PC-3 (cell line): Measurements from ENCODE around the gene CSNK1A1. TPM values are rescaled to one million over a fixed set of nuclear protein-coding genes. Genes with fewer than 3 reads are reported as not detected.

Experiments
- ATAC-seq: fragments of 200-7000 bp; cut with Tn5 transposase; 2 replicates; pipeline ENCODE4 v1.9.1; 2020; ENCODE audit warnings: mild to moderate bottlenecking, moderate library complexity
- BruUV-seq: library from RNA; stranded (reverse); fragments of 400-500 nt; replicated peaks from 2 replicates; lab custom pipeline; 2021; lab: Mats Ljungman, UMichigan
- CTCF ChIA-PET: fragments of 300-600 bp; sonication (Branson Sonifier 250); formaldehyde crosslinking; loops from one replicate; lab custom pipeline; 2022; ENCODE audit warnings: antibody characterized with exemption; lab: Charles Lee
- POLR2A ChIA-PET: fragments of 300-600 bp; sonication (Branson Sonifier 250); formaldehyde crosslinking; loops from one replicate; lab custom pipeline; 2022; ENCODE audit warnings: antibody characterized with exemption; ENCODE audit not compliant: unreplicated experiment; lab: Charles Lee
- DNase-seq: peaks from one replicate; pipeline ENCODE4 v3.0.0-alpha.2; 2015
- H2AFZ ChIP-seq: fragments of 300-600 bp; sonication (generic); 2 replicates; pipeline ENCODE4 v1.6.0; 2016; ENCODE audit warnings: antibody characterized with exemption, low read length
- H3F3A ChIP-seq: fragments of 300-600 bp; sonication (generic); one replicate; pipeline ENCODE4 v1.6.0; 2017; ENCODE audit warnings: antibody characterized with exemption, low read length, control low read depth, mild to moderate bottlenecking; ENCODE audit not compliant: unreplicated experiment
- H3K27ac ChIP-seq: fragments of 300-600 bp; sonication (generic); 2 replicates; pipeline ENCODE4 v1.5.1; 2016; ENCODE audit warnings: mild to moderate bottlenecking, low read length
- H3K27me3 ChIP-seq: fragments of 300-600 bp; sonication (generic); 2 replicates; pipeline ENCODE4 v1.6.1; 2016; ENCODE audit warnings: low read length, mixed read lengths
- H3K36me3 ChIP-seq: fragments of 300-600 bp; sonication (generic); 2 replicates; pipeline ENCODE4 v1.6.1; 2016; ENCODE audit warnings: low read depth, mixed run types, low read length, mixed read lengths
- H3K4me1 ChIP-seq: fragments of 300-600 bp; sonication (generic); 2 replicates; pipeline ENCODE4 v1.5.1; 2016; ENCODE audit warnings: low read length; ENCODE audit not compliant: insufficient read depth
- H3K4me2 ChIP-seq: fragments of 300-600 bp; sonication (generic); 2 replicates; pipeline ENCODE4 v1.6.0; 2016; ENCODE audit warnings: low read length
- H3K4me3 ChIP-seq: fragments of 300-600 bp; sonication (generic); 2 replicates; pipeline ENCODE4 v1.5.1; 2016; ENCODE audit warnings: mild to moderate bottlenecking, low read length, mixed read lengths
- H3K79me2 ChIP-seq: fragments of 300-600 bp; sonication (generic); 2 replicates; pipeline ENCODE4 v1.6.1; 2017; ENCODE audit warnings: low read length, mixed read lengths
- H3K9ac ChIP-seq: fragments of 300-600 bp; sonication (generic); 2 replicates; pipeline ENCODE4 v1.6.0; 2016; ENCODE audit warnings: mild to moderate bottlenecking, low read length
- H3K9me2 ChIP-seq: fragments of 300-600 bp; sonication (generic); replicated peaks from 2 replicates; pipeline ENCODE4 v1.6.1; 2016; ENCODE audit warnings: mixed run types, low read length, mixed read lengths
- H3K9me3 ChIP-seq: fragments of 300-600 bp; sonication (generic); 2 replicates; pipeline ENCODE4 v1.6.1; 2016; ENCODE audit warnings: low read length, mixed read lengths
- H4K20me1 ChIP-seq: fragments of 300-600 bp; sonication (generic); 2 replicates; pipeline ENCODE4 v1.6.1; 2016; ENCODE audit warnings: low read length, mixed read lengths
- EZH2 ChIP-seq: fragments of 300-600 bp; sonication (generic); IDR thresholded peaks from one replicate; pipeline ENCODE4 v1.6.1; 2017; ENCODE audit warnings: antibody characterized with exemption, mild to moderate bottlenecking, low read length; ENCODE audit not compliant: unreplicated experiment
- EZH2phosphoT487 ChIP-seq: fragments of 300-600 bp; sonication (generic); IDR thresholded peaks from 2 replicates; pipeline ENCODE4 v1.6.1; 2018; ENCODE audit warnings: mild to moderate bottlenecking, antibody characterized with exemption, low read length, borderline replicate concordance
- intact Hi-C: fragments of 100-400 bp; cut with micrococcal nuclease; formaldehyde crosslinking; loops from 2 replicates; pipeline ENCODE4 v1.9.0; 2023
- total RNA-seq: library from RNA; depleted of rRNA; stranded (reverse); fragments of >200 nt; gene quantifications from 2 replicates; pipeline ENCODE4 v1.2.3, GENCODE V29; 2014
- TF ChIP-seq, protein P1 (sequence below): fragments of 300-600 bp; sonication (generic); conservative IDR thresholded peaks from 2 replicates; pipeline ENCODE4 v1.5.1; 2017; ENCODE audit warnings: antibody characterized with exemption, low read depth, mild to moderate bottlenecking, low read length

The CSNK1A1 gene
- total RNA-seq, 1 experiment from 2014 or later = 586 TPM

DNA sequence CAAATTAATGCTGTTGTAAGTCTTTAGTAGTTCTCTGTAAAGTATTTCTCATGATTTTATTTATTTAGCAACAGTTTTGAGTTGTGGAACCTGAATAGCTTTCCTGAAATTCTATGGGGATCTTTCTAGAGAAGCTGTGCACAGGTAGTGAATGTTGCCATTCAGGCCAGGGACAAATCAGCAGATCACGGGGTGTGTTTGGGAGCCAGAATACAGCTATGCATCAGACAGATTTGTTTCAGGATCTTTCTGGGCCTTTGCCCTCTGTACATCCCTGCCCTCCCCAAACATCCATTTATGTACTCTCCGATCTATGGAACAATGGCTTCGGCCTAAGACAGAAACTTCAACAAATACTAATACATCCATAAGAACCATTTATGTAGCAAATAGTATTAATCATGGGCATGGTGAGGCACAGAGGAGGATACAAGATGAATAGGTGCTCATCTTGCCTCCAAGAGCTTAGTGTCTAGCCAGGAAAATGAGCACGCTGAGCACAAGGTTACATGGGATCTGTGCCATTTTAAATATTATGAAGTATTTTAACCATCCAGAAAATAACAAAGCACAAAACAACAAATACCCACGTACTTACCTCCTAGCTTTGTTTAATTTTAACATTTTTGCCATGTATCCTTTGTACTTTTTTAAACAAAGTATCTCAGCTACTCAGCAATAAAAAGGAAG lies 43.1 kb upstream of the CSNK1A1 start:
- BruUV-seq = no TSS peak
- no peak for DNase-seq
- no peaks in the 10 kb centered on the region for H3K9me3 ChIP-seq
- H3K4me3 ChIP-seq = no peak overlapping the region
- no peaks in the 10 kb centered on the region for H3K36me3 ChIP-seq
- H3K27me3 ChIP-seq = no peaks in the 10 kb centered on the region
- ATAC-seq = no peak
- no peaks in the 10 kb centered on the region for H4K20me1 ChIP-seq
- no peaks in the 10 kb centered on the region for H3K9me2 ChIP-seq
- H3K79me2 ChIP-seq = no peaks in the 10 kb centered on the region
- no peak overlapping the region for H2AFZ ChIP-seq
- POLR2A ChIA-PET = no interaction called here
- no peaks in the 10 kb centered on the region for H3F3A ChIP-seq
- TF ChIP-seq EZH2 (no peak), EZH2phosphoT487 (no peak)
- TF ChIP-seq, protein P1, sequence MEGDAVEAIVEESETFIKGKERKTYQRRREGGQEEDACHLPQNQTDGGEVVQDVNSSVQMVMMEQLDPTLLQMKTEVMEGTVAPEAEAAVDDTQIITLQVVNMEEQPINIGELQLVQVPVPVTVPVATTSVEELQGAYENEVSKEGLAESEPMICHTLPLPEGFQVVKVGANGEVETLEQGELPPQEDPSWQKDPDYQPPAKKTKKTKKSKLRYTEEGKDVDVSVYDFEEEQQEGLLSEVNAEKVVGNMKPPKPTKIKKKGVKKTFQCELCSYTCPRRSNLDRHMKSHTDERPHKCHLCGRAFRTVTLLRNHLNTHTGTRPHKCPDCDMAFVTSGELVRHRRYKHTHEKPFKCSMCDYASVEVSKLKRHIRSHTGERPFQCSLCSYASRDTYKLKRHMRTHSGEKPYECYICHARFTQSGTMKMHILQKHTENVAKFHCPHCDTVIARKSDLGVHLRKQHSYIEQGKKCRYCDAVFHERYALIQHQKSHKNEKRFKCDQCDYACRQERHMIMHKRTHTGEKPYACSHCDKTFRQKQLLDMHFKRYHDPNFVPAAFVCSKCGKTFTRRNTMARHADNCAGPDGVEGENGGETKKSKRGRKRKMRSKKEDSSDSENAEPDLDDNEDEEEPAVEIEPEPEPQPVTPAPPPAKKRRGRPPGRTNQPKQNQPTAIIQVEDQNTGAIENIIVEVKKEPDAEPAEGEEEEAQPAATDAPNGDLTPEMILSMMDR = no peak
- H3K4me2 ChIP-seq = no peak overlapping the region
- intact Hi-C loops = no loop called here
- H3K9ac ChIP-seq = no peak overlapping the region
- CTCF ChIA-PET = no interaction called here
- peaks cover 8% of the 10 kb centered on the region; the same call in 1 of the 2 replicates for H3K4me1 ChIP-seq
- H3K27ac ChIP-seq = no peak overlapping the region

DNA sequence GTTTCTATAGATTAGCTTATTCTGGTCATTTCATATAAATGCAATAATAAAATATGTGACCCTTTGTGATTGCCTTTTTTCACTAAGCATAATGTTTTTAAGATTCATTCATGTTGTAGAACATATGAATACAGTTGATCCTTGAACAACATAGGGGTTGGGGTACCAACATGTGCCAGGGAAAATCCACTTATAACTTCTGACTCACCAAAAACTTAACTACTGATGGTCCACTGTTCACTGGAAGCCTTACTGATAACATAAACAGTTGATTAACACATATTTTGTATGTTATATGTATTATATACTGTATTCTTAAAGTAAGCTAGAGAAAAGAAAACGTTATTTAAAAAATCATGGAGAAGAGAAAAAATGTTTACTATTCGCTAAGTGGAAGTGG lies 42.1 kb upstream of the CSNK1A1 start:
- ATAC-seq = no peak
- Histone ChIP-seq H3K36me3 (no peaks in the 10 kb centered on the region), H3K9ac (no peak overlapping the region), H4K20me1 (no peaks in the 10 kb centered on the region), H3K4me3 (no peak overlapping the region), H3K4me2 (no peak overlapping the region), H3K79me2 (no peaks in the 10 kb centered on the region), H3K9me3 (no peaks in the 10 kb centered on the region), H3K27me3 (no peaks in the 10 kb centered on the region), H3F3A (no peaks in the 10 kb centered on the region), H3K4me1 (peaks cover 8% of the 10 kb centered on the region; the same call in 1 of the 2 replicates), H3K9me2 (no peaks in the 10 kb centered on the region), H2AFZ (no peak overlapping the region), H3K27ac (no peak overlapping the region)
- ChIA-PET POLR2A (no interaction called here), CTCF (no interaction called here)
- intact Hi-C loops = no loop called here
- no TSS peak for BruUV-seq
- no peak for DNase-seq
- TF ChIP-seq, protein P1 = no peak
- TF ChIP-seq EZH2 (no peak), EZH2phosphoT487 (no peak)

DNA sequence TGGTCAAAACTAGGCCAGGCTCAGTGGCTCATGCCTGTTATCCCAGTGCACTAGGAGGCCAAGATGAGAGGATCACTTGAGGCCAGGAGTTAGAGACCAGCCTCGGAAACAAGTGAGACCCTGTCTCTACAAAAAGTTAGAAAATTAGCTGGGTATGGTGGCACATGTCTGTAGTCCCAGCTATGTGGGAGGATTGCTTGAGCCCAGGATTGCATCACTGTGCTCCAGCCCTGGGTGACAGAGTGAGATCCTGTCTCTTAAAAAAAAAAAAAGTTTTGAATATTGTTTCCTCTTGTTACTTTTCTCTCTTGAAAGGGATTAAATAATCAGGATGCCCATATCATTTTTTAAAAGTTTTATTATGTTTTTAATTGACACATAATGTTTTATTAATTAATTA lies 37.7 kb upstream of the CSNK1A1 start:
- Histone ChIP-seq H3K27me3 (no peaks in the 10 kb centered on the region), H3K4me2 (no peak overlapping the region)

More for the DNA sequence above, 37.7 kb upstream of the CSNK1A1 start:
- BruUV-seq = no TSS peak
- Histone ChIP-seq H4K20me1 (no peaks in the 10 kb centered on the region), H2AFZ (no peak overlapping the region), H3K9me2 (no peaks in the 10 kb centered on the region), H3K4me3 (no peak overlapping the region), H3K27ac (no peak overlapping the region), H3K79me2 (no peaks in the 10 kb centered on the region), H3K4me1 (no peaks in the 10 kb centered on the region), H3K36me3 (no peaks in the 10 kb centered on the region), H3K9ac (no peak overlapping the region), H3F3A (no peaks in the 10 kb centered on the region), H3K9me3 (no peaks in the 10 kb centered on the region)
- CTCF ChIA-PET = no interaction called here
- intact Hi-C loops = no loop called here
- no peak for DNase-seq
- ATAC-seq = no peak
- TF ChIP-seq EZH2phosphoT487 (no peak), EZH2 (no peak)
- TF ChIP-seq, protein P1 = no peak
- POLR2A ChIA-PET = no interaction called here
